SK-N-SH (cell line): ENCODE data around the gene GPR132. TPM values are rescaled to one million over a fixed set of nuclear protein-coding genes. Genes with fewer than 3 reads are reported as not detected.

Experiments used
- CTCF ChIA-PET: fragments of 300-600, 350-600 bp; formaldehyde crosslinking; extraction: SDS; loops from one replicate; lab custom pipeline; 2021; lab: Yijun Ruan, JAX
- POLR2A ChIA-PET: fragments of 350-600 bp; sonication (Branson Sonifier 250); formaldehyde crosslinking; extraction: SDS; loops from one replicate; lab custom pipeline; 2020; ENCODE audit warnings: antibody characterized with exemption, inconsistent platforms; lab: Yijun Ruan, JAX
- DNase-seq: peaks from one replicate; pipeline ENCODE4 v3.0.0; 2012
- H2AFZ ChIP-seq: fragments of 200-600 bp; sonication (generic); 2 replicates; pipeline ENCODE4 v1.8.1; 2016; ENCODE audit warnings: antibody characterized with exemption, mild to moderate bottlenecking, low read depth
- H3F3A ChIP-seq: fragments of 200-600 bp; sonication (generic); replicated peaks from 2 replicates; pipeline ENCODE3; 2016; ENCODE audit warnings: antibody characterized with exemption, mild to moderate bottlenecking; ENCODE audit not compliant: insufficient read depth
- H3K27ac ChIP-seq, 2 experiments: fragments of 200-500 bp in 1 of 2; fragments of 200-600 bp in 1 of 2; sonication (Bioruptor generic) in 1 of 2; sonication (generic), shearing (Covaris generic) in 1 of 2; 2 replicates each; pipeline versions ENCODE4 v1.5.1 to v1.6.1; 2014 to 2016; ENCODE audit warnings: low read depth in 2 of 2, inconsistent platforms in 1 of 2, low read length in 1 of 2, mild to moderate bottlenecking in 1 of 2, mixed read lengths in 1 of 2
- H3K27me3 ChIP-seq: fragments of 200-600 bp; sonication (generic), shearing (Covaris generic); 2 replicates; pipeline ENCODE4 v1.6.1; 2016; ENCODE audit warnings: mixed run types; ENCODE audit not compliant: insufficient read depth
- H3K36me3 ChIP-seq, 2 experiments: fragments of 200-500 bp in 1 of 2; fragments of 200-600 bp in 1 of 2; sonication (Bioruptor generic) in 1 of 2; sonication (generic) in 1 of 2; replicated peaks in 1 of 2; 2 replicates each; pipeline versions ENCODE3 to v1.5.1; 2014 to 2016; ENCODE audit warnings: low read length in 1 of 2, mild to moderate bottlenecking in 1 of 2; ENCODE audit not compliant: insufficient read depth in 2 of 2, control insufficient read depth in 1 of 2
- H3K4me1 ChIP-seq, 2 experiments: fragments of 200-500 bp in 1 of 2; fragments of 200-600 bp in 1 of 2; sonication (Bioruptor generic) in 1 of 2; sonication (generic), shearing (Covaris generic) in 1 of 2; 2 replicates each; pipeline versions ENCODE4 v1.5.1 to v1.6.1; 2014 to 2016; ENCODE audit warnings: low read depth in 1 of 2, low read length in 1 of 2, mixed run types in 1 of 2; ENCODE audit not compliant: insufficient read depth in 2 of 2, control insufficient read depth in 1 of 2
- H3K4me2 ChIP-seq: fragments of 200-600 bp; sonication (generic), shearing (Covaris generic); 2 replicates; pipeline ENCODE4 v1.6.1; 2017; ENCODE audit warnings: mixed run types
- H3K4me3 ChIP-seq, 2 experiments: fragments of 200-500 bp in 1 of 2; fragments of 200-600 bp in 1 of 2; sonication (Bioruptor generic) in 1 of 2; sonication (generic), shearing (Covaris generic) in 1 of 2; 2 replicates each; pipeline versions ENCODE4 v1.5.1 to v1.8.1; 2014 to 2016; ENCODE audit warnings: low read depth in 2 of 2, inconsistent platforms in 1 of 2, low read length in 1 of 2, mild to moderate bottlenecking in 1 of 2, mixed read lengths in 1 of 2, moderate library complexity in 1 of 2
- H3K79me2 ChIP-seq: fragments of 200-600 bp; sonication (generic); 2 replicates; pipeline ENCODE4 v1.8.1; 2017; ENCODE audit warnings: mild to moderate bottlenecking; ENCODE audit not compliant: insufficient read depth
- H3K9ac ChIP-seq: fragments of 200-600 bp; sonication (generic); 2 replicates; pipeline ENCODE4 v1.6.1; 2017; ENCODE audit warnings: mixed run types
- H3K9me2 ChIP-seq: fragments of 200-600 bp; sonication (generic); 2 replicates; pipeline ENCODE4 v1.6.1; 2017; ENCODE audit warnings: mixed run types
- H3K9me3 ChIP-seq: fragments of 200-600 bp; sonication (generic); 2 replicates; pipeline ENCODE4 v1.6.1; 2017; ENCODE audit warnings: mixed run types, mild to moderate bottlenecking, moderate library complexity
- H4K20me1 ChIP-seq: fragments of 200-600 bp; sonication (generic); 2 replicates; pipeline ENCODE4 v1.6.1; 2017; ENCODE audit warnings: mild to moderate bottlenecking, mixed run types; ENCODE audit not compliant: insufficient read depth
- CHD2 ChIP-seq: fragments of 150-350 bp; IDR thresholded peaks from 2 replicates; pipeline ENCODE4 v1.6.1; 2018; ENCODE audit warnings: low read length; ENCODE audit not compliant: partially characterized antibody
- ELF1 ChIP-seq: IDR thresholded peaks from 2 replicates; pipeline ENCODE4 v1.4.0; 2012
- EP300 ChIP-seq, 2 experiments: IDR thresholded peaks; 2 replicates each; pipeline versions ENCODE4 v1.4.0 to v1.6.1; 2012; ENCODE audit warnings: borderline replicate concordance in 1 of 2, low read depth in 1 of 2, low read length in 1 of 2
- FOSL2 ChIP-seq: IDR thresholded peaks from 2 replicates; pipeline ENCODE4 v1.4.0; 2012; ENCODE audit warnings: low read depth, mild to moderate bottlenecking, moderate library complexity, borderline replicate concordance
- GABPA ChIP-seq: IDR thresholded peaks from 2 replicates; pipeline ENCODE4 v1.4.0; 2012; ENCODE audit warnings: low read depth, mild to moderate bottlenecking
- GATA2 ChIP-seq: sonication (generic); formaldehyde crosslinking; IDR thresholded peaks from 2 replicates; pipeline ENCODE4 v1.5.0; 2020; ENCODE audit warnings: mild to moderate bottlenecking, missing genetic modification reagents
- MXI1 ChIP-seq: IDR thresholded peaks from 2 replicates; pipeline ENCODE4 v1.6.1; 2012; ENCODE audit warnings: mild to moderate bottlenecking, low read depth, low read length, improper control_type of control experiment
- POLR2AphosphoS5 ChIP-seq: IDR thresholded peaks from 2 replicates; pipeline ENCODE4 v1.6.1; 2012; ENCODE audit warnings: low read depth, low read length
- RAD21 ChIP-seq: IDR thresholded peaks from 2 replicates; pipeline ENCODE4 v1.6.1; 2012; ENCODE audit warnings: mild to moderate bottlenecking, low read length
- RCOR1 ChIP-seq: fragments of 150-350 bp; IDR thresholded peaks from 2 replicates; pipeline ENCODE4 v1.6.1; 2017; ENCODE audit warnings: antibody characterized with exemption, low read length
- RFX5 ChIP-seq: IDR thresholded peaks from 2 replicates; pipeline ENCODE4 v1.6.1; 2012; ENCODE audit warnings: mild to moderate bottlenecking, improper control_type of control experiment, low read length
- RXRA ChIP-seq: IDR thresholded peaks from 2 replicates; pipeline ENCODE4 v1.4.0; 2012; ENCODE audit warnings: low read depth, mild to moderate bottlenecking, borderline replicate concordance
- TCF12 ChIP-seq: IDR thresholded peaks from 2 replicates; pipeline ENCODE4 v1.4.0; 2012
- YY1 ChIP-seq: IDR thresholded peaks from 2 replicates; pipeline ENCODE4 v1.4.0; 2012; ENCODE audit warnings: low read depth, mild to moderate bottlenecking
- WGBS: methylation state at CpG from one replicate; pipeline ENCODE4 v1.1.6; 2017; ENCODE audit warnings: low lambda C conversion rate; 5-methylcytosine and 5-hydroxymethylcytosine counted together
- polyA plus RNA-seq, 3 experiments: library from polyadenylated mRNA; depleted of rRNA; stranded (reverse); fragments of >200 nt; gene quantifications; 2 replicates each; pipeline ENCODE4 v1.2.3, GENCODE V29; 2012
- TF ChIP-seq, protein P1 (sequence below): fragments of 150-350 bp; IDR thresholded peaks from 2 replicates; pipeline ENCODE4 v1.6.1; 2017; ENCODE audit warnings: antibody characterized with exemption, low read length, low read depth, borderline replicate concordance
- TF ChIP-seq, protein P2 (sequence below): IDR thresholded peaks from 2 replicates; pipeline ENCODE4; 2012
- TF ChIP-seq, protein P3 (sequence below): IDR thresholded peaks from 2 replicates; pipeline ENCODE4 v1.6.1; 2012; ENCODE audit warnings: mild to moderate bottlenecking, low read depth, low read length, moderate library complexity
- TF ChIP-seq, protein P4 (sequence below): fragments of 150-350 bp; IDR thresholded peaks from 2 replicates; pipeline ENCODE4 v1.6.1; 2016; ENCODE audit warnings: mild to moderate bottlenecking, low read depth, low read length

The GPR132 gene
- polyA plus RNA-seq, 1 of the 3 experiments (the other 2 are of a cell fraction), result not detected

DNA sequence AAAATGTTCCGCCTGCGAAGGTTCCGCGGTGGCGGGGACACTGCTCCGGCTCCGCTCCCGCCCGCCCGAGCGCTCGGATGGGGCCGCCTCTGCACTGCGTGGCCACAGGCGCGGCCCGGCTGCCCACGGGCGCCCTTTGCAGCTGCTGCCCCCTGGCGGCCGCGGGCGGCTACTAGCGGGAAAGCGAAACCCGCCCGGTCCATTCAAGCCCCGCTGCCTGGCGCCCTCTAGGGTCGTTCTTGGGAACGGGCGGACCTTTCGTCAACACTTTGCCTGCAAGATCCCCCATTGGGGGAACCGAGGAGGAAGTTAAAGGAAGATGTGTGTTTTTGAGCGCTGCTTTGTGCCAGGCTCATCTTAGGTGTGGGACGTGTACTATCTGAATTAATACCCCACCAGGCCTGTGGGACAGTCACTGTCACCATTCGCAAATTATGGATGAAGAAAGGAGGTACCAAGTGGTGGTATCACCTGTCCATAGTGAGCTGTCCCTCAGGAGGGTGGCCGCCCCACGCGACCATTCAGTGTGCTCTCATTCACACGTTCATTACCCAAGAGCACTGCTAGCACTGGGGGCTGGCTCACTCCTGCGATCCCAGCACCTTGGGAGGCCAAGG lies 19.4 kb downstream of the GPR132 start (continued):
- peak; percentile 58; the same call in 1 of the 2 replicates for TF ChIP-seq MXI1
- TF ChIP-seq TCF12, result no peak; the same call in 1 of the 2 replicates
- no peak for TF ChIP-seq EP300 (IDR thresholded peaks at IDR 0.05; ENCODE audit: borderline replicate concordance in 1 of 2, low read depth in 1 of 2, low read length in 1 of 2)
- TF ChIP-seq, protein P1, sequence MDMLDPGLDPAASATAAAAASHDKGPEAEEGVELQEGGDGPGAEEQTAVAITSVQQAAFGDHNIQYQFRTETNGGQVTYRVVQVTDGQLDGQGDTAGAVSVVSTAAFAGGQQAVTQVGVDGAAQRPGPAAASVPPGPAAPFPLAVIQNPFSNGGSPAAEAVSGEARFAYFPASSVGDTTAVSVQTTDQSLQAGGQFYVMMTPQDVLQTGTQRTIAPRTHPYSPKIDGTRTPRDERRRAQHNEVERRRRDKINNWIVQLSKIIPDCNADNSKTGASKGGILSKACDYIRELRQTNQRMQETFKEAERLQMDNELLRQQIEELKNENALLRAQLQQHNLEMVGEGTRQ, result no peak
- TF ChIP-seq, protein P2, sequence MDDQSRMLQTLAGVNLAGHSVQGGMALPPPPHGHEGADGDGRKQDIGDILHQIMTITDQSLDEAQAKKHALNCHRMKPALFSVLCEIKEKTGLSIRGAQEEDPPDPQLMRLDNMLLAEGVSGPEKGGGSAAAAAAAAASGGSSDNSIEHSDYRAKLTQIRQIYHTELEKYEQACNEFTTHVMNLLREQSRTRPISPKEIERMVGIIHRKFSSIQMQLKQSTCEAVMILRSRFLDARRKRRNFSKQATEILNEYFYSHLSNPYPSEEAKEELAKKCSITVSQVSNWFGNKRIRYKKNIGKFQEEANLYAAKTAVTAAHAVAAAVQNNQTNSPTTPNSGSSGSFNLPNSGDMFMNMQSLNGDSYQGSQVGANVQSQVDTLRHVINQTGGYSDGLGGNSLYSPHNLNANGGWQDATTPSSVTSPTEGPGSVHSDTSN, result no peak
- TF ChIP-seq GABPA, result no peak
- TF ChIP-seq RXRA, result no peak
- TF ChIP-seq CHD2, result peak; percentile 42
- TF ChIP-seq ELF1, result no peak
- TF ChIP-seq FOSL2, result no peak

DNA sequence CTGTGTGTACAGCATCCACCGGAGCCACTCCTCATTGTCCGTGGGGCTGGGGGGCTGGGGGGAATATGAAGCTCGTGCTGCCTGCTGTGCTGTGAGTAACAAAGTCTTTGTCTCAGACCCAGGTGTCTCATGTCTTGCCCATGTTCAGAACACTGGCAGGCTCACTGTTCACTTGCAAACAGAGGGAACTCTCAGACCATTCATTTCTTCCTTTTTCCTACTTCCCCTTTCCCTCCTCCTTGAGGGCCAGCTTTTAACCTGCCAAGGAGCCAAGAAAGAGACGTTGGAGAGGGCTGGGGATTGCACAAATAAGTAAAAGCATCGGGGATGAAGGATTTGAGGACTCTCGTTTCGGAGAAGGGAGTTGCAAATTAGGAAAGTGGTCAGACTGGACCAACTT lies 21.6 kb downstream of the GPR132 start:
- ChIA-PET POLR2A (no interaction called here), CTCF (interaction anchor here (1.0 to 8.1 kb wide), 6 partner anchors 8 to 72 kb away, joined by 3 to 284 read pairs (median 59); partner anchors contain the start of genes CDCA4 and CLBA1)
- no peak for DNase-seq
- H3K4me1 ChIP-seq, result peaks cover 0 to 3% of the 10 kb centered on the region in 2 experiments; a peak in 1 of 4 replicates
- H3K4me3 ChIP-seq, result no peak overlapping the region
- H3K27me3 ChIP-seq, result no peaks in the 10 kb centered on the region
- H3K4me2 ChIP-seq, result no peak overlapping the region
- H2AFZ ChIP-seq, result no peak overlapping the region; the same call in 1 of the 2 replicates
- no peaks in the 10 kb centered on the region for H3K9me2 ChIP-seq
- no peaks in the 10 kb centered on the region for H3K79me2 ChIP-seq
- H3K9me3 ChIP-seq, result no peaks in the 10 kb centered on the region
- no peak overlapping the region for H3K27ac ChIP-seq
- H4K20me1 ChIP-seq, result no peaks in the 10 kb centered on the region
- H3K36me3 ChIP-seq, result no peaks in the 10 kb centered on the region
- H3K9ac ChIP-seq, result no peak overlapping the region
- no peak for TF ChIP-seq RFX5
- TF ChIP-seq, protein P3, sequence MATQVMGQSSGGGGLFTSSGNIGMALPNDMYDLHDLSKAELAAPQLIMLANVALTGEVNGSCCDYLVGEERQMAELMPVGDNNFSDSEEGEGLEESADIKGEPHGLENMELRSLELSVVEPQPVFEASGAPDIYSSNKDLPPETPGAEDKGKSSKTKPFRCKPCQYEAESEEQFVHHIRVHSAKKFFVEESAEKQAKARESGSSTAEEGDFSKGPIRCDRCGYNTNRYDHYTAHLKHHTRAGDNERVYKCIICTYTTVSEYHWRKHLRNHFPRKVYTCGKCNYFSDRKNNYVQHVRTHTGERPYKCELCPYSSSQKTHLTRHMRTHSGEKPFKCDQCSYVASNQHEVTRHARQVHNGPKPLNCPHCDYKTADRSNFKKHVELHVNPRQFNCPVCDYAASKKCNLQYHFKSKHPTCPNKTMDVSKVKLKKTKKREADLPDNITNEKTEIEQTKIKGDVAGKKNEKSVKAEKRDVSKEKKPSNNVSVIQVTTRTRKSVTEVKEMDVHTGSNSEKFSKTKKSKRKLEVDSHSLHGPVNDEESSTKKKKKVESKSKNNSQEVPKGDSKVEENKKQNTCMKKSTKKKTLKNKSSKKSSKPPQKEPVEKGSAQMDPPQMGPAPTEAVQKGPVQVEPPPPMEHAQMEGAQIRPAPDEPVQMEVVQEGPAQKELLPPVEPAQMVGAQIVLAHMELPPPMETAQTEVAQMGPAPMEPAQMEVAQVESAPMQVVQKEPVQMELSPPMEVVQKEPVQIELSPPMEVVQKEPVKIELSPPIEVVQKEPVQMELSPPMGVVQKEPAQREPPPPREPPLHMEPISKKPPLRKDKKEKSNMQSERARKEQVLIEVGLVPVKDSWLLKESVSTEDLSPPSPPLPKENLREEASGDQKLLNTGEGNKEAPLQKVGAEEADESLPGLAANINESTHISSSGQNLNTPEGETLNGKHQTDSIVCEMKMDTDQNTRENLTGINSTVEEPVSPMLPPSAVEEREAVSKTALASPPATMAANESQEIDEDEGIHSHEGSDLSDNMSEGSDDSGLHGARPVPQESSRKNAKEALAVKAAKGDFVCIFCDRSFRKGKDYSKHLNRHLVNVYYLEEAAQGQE, result no peak
- TF ChIP-seq POLR2AphosphoS5, result no peak
- no peak for TF ChIP-seq YY1
- TF ChIP-seq RAD21, result no peak
- TF ChIP-seq GABPA, result no peak
- no peak for TF ChIP-seq RCOR1
- TF ChIP-seq, protein P4, sequence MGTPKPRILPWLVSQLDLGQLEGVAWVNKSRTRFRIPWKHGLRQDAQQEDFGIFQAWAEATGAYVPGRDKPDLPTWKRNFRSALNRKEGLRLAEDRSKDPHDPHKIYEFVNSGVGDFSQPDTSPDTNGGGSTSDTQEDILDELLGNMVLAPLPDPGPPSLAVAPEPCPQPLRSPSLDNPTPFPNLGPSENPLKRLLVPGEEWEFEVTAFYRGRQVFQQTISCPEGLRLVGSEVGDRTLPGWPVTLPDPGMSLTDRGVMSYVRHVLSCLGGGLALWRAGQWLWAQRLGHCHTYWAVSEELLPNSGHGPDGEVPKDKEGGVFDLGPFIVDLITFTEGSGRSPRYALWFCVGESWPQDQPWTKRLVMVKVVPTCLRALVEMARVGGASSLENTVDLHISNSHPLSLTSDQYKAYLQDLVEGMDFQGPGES, result no peak
- no peak for TF ChIP-seq CHD2
- no peak for TF ChIP-seq GATA2 (CRISPR knock-in tag)
- TF ChIP-seq, all 33 proteins: peak for 0
- H3F3A ChIP-seq, result peaks cover 8% of the 10 kb centered on the region
- WGBS, result 82% methylated on average over 5 of the region's 7 CpGs
